SK-MEL-5 (cell line): ENCODE data around the gene OR52E8. TPM values are rescaled to one million over a fixed set of nuclear protein-coding genes. Genes with fewer than 3 reads are reported as not detected.

Experiments used
- DNase-seq: peaks from one replicate; pipeline ENCODE4 v3.0.0-alpha.2; 2016; ENCODE audit warnings: low read depth, low spot score
- in situ Hi-C: cut with HindIII; loops from 2 replicates; pipeline ENCODE4 v1.10.0; 2016; ENCODE audit warnings: low sequenced_read_pairs, high pct_unique_total_duplicates, low pct_unique_long_range_greater_than_20kb
- total RNA-seq: library from RNA; depleted of rRNA; stranded (reverse); fragments of >200 nt; shearing (Covaris generic); gene quantifications from 2 replicates; pipeline ENCODE4 v1.2.3, GENCODE V29; 2014; rRNA removed

The OR52E8 gene
- total RNA-seq, 1 experiment from 2014 or later: not detected

DNA sequence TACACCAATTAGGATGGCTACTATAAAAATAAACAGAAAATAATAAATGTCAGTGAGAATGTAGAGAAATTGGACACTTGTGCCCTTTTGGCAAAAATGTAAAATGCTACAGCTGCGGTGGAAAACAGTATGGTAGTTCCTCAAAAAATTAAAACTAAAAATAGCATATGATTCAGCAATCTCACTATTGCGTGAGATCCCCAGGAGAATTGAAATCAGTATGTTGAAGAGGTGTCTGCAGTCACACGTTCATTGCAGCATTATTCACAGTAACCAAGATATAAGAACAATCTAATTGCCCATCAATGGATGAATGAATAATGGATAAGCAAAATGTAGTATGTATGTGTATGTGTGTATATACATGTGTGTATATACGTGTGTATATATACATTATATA is 42.0 kb downstream of the OR52E8 start:
- no peak for DNase-seq
- in situ Hi-C loops: no loop called here

DNA sequence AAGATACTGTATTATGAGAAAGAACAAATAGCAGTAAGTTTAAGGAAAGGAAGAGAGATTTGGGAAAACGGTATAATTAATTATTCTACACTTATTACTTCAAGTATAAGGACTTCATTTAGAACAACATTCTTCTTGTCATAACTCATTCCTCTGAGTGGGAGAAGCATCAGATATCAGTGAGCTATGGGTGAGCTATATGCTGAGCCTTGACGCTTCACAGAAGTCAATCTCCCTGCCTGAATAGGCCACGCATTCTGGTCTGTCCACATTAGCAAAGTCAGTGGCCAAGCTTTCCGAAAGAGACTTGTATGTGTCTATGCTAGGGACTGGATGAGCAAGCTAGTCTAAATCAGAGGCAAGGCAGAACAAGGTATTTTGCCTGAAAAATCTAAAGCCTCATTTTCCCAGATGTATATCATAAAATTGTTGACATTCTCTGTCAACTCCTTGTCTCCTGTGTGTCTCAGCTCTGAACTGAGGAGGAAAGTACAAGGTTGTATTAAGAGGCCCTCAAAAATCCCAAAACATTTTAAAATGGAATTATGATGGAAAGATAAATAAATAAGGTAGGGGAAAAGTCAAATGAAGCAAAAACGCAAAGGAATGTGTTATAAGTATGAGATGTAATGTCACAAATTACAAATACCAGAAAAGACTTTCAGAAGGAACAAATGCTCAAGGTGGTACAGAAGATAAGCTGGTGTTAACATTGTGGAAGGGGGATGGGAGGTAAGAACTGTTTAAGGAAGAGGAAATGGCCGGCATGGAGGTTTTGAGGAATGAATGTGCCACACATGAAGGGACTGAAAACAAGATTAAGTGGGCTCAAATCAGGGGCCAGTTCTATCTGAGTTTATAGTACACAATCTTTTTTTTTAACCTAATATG is 47.3 kb downstream of the OR52E8 start:
- in situ Hi-C loops: no loop called here
- DNase-seq: no peak

DNA sequence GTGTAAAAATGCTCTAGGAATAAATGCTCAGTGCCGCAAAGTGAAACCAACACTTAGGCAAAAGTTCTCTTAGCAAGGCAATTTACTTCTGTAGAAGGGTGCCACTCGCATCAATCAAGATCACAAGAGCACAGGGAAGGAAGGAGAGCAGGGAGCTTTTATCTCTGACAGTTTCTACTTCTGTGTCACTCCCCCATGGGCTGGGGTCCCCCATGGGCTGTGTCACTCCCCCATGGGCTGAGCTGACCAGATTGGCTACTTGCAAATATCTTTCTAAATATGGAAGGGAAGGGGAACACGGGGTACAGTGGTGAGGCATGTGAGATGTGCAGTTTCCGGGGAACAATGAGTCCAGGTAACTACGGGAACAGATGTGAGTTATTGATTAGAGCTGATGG is 48.4 kb downstream of the OR52E8 start:
- DNase-seq: no peak
- in situ Hi-C loops: no loop called here

DNA sequence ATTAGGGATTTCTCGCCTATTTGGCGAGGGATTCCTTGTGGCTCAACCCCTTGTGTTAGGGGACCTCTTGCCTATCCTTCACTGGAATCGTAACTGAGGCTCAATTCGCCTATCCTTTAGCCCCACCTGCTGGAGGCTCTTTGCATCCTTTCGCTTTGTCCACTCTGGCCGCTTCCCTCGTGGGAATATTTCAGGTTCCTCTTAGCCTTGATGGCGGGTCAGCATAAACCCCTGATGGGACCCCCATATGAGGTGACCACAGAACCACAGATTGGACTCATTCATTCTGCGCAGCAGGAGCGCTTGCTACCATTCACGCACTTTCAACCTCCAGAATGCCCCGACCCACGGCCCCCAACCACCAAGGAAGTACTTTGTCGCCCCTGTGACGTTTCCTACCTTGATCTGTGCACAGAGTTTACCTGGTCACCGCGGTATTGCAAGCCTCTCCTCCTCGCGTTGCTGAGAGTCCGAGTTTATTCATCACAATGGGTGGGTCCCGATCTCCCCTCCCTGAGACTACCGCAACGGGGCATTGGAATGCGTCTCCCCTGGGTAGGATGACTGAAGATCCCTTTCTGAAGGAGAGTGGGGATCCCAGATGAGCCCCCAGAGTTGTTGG is 48.9 kb downstream of the OR52E8 start, which contains the start of gene OR52N2:
TSS of gene OR52N2 (plus strand) at position 425 of the 622 bp plus-strand sequence. CDS start 11,412 bp downstream, outside the sequence.
- in situ Hi-C loops: no loop called here
- DNase-seq: peak; percentile 84

DNA sequence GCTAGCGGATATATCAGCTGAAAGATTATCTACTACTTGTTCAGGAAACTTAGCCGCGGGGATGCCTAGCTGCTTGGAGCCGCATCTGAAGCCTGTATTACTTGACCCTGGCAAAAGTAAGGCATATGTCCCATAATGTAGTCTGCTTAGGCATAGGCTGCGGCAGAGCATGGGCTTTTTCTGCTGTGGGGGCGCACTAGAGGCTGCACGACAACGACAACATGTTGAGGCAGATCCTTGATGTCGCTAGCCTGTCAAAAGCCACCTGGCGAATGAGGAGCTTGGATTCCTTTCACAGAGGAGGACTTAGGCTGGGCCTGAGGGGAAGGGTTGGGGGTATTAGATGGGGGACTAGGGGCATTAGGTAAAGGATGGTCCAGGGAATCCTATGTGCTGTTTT is 49.9 kb downstream of the OR52E8 start:
- DNase-seq: peak; percentile 24
- in situ Hi-C loops: no loop called here

Other genes starting within 250 kb of the OR52E8 start
- gene TRIM34, start 232.7 kb downstream of the OR52E8 start, total RNA-seq: 13.2 and 13.3 TPM in 2 replicates
- 18.6 and 21.1 TPM in 2 replicates for gene TRIM5, start 172.6 kb downstream of the OR52E8 start, total RNA-seq
- gene TRIM22, start 167.9 kb downstream of the OR52E8 start, total RNA-seq: 3.9 TPM in 2 replicates
- gene OR56B1, start 121.2 kb downstream of the OR52E8 start, total RNA-seq: not detected in 2 replicates
- gene OR52N4, start 103.4 kb downstream of the OR52E8 start, total RNA-seq: not detected in 2 replicates
- gene OR52N5, start 74.3 kb downstream of the OR52E8 start, total RNA-seq: not detected in 2 replicates
- gene OR52N1, start 66.4 kb downstream of the OR52E8 start, total RNA-seq: not detected in 2 replicates
- gene OR52N2, start 48.8 kb downstream of the OR52E8 start, total RNA-seq: not detected in 2 replicates
- gene OR52E6, start 15.8 kb downstream of the OR52E8 start, total RNA-seq: not detected in 2 replicates
- not detected in 2 replicates for gene OR52E4, start 22.9 kb upstream of the OR52E8 start, total RNA-seq
- gene OR52E5, start 35.5 kb upstream of the OR52E8 start, total RNA-seq: not detected in 2 replicates
- not detected in 2 replicates for gene OR56A3, start 84.6 kb upstream of the OR52E8 start, total RNA-seq
- gene OR56A5, start 110.8 kb upstream of the OR52E8 start, total RNA-seq: not detected in 2 replicates
- not detected in 2 replicates for gene OR52L1, start 129.3 kb upstream of the OR52E8 start, total RNA-seq
- gene OR56A4, start 149.3 kb upstream of the OR52E8 start, total RNA-seq: not detected in 2 replicates
- gene OR56A1, start 173.1 kb upstream of the OR52E8 start, total RNA-seq: not detected in 2 replicates
- not detected in 2 replicates for gene OR56B4, start 250.0 kb upstream of the OR52E8 start, total RNA-seq